GM19397 (cell line): ENCODE results near the gene MAF.

Experiments
- ATAC-seq: cut with Tn5 transposase; IDR thresholded peaks from one replicate; pipeline ENCODE4 v1.9.1; 2021; ENCODE audit warnings: mild to moderate bottlenecking, moderate library complexity; ENCODE audit not compliant: unreplicated experiment

Gene MAF

DNA sequence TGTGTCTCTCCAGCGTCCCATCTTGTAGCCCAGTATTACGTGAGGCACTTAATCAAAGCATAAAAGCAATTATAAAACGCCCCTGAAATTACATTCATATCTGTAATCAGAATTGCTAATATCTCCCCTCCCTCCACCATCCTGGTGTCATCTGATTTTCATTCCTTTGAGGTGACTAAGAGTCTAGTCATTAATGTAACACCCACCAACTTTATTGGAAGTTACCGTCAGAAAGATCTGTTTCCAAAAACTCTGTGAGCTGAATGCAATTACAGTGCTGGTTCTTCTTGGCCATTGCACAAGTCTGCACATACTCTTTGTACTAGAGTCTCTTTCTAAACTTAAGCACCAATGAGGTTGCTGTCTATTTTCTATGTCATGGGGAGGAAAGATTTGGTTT is 12.5 kb upstream of the MAF start:
- ATAC-seq: no peak

DNA sequence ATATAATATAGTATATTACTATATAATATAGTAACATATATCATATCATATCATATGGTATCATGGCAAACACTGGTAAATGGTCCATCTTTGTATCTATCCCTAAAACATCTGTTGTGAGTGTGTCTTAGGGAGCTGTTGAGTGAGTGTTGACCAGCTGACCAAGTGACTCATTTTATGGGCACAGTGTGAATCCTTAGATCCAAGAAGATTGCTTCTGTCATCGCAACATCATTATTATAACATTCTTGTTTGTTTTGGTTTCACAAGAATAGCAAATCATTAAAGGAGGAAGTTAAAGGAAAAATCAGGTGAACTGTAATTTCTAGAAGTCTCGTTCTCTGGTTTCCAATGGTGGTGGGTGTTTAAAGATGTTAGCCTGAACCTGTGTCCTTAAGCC is 11.7 kb upstream of the MAF start:
- no peak for ATAC-seq

DNA sequence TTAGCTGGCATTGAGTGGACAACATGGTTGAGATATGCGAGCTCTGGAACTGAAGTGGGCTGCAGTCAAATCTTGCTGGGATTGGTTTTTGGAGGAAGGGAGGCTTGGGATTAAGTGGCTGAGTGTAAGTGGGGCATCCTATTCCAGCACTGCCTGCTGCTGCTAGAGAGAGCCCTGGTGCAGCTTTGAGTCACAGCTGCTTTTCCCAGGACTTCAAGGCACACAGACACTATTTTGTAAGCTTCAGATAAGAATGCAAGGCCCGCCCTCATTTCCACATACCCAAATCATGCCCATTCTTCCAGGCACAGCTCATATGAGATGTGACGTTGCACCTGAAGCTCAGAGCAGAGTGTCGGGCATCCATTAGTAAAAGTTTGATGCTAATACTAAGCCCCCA is 10.2 kb upstream of the MAF start:
- ATAC-seq: no peak

GRCh38 chr16:79609861-79610260 is 9.3 kb upstream of the MAF start:
- ATAC-seq: no peak

GRCh38 chr16:79608976-79609375 is 8.4 kb upstream of the MAF start:
- no peak for ATAC-seq

- no peak for ATAC-seq
These were observed 7.0 kb upstream of the MAF start for GRCh38 chr16:79607587-79607986.

GRCh38 chr16:79605999-79606398 is 5.5 kb upstream of the MAF start:
- ATAC-seq: peak; percentile 55

GRCh38 chr16:79603055-79603454 is 2.5 kb upstream of the MAF start:
- ATAC-seq: no peak

- ATAC-seq: no peak
These were observed 2.1 kb upstream of the MAF start for GRCh38 chr16:79602628-79603014.

- no peak for ATAC-seq
These were observed 1.5 kb upstream of the MAF start for GRCh38 chr16:79601931-79602627.

- no peak for ATAC-seq
These were observed 774 bp upstream of the MAF start for GRCh38 chr16:79601092-79601930.

DNA sequence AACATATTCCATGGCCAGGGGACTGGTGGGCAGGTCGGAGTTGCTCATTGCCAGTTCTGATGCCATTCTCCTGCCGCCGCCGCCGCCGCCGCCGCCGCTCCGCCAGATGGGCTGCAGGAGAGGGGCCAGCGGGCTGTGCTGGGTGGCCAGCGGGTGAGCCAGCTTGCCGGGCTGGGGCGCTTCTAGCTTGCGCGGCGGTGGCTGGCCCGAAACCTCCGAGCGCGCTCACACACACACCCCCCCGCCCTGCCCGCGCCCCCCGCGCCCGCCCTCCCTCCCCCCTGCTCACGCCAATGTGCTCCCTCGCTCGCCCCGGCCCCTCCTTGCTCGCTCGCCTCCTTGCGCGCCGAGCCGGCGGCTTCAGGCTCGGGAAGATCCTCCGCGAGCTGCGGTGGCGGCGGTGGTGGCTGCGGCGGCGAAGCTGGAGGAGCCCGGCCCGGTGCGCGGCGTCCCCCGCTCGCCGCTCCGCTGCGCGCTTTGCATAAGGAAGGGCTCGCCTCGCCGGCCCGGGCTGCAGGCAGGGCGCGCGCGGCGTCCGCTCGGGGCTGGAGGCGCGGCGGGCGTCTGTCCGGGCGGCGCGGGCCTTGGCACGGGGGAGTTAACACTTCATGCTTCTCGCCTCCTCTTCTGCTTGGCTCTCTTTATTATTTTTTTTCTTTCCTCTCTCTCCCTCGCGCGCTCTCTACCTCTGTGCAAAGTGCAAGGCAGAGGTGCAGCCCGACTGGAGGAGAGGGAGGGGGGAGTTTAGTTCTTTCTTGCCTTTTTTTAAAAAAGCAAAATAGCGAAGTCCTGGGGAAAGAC is 500 bp downstream of the MAF start:
- ATAC-seq: peak; percentile 47

- ATAC-seq: no peak
These were observed 1.2 kb downstream of the MAF start for GRCh38 chr16:79599256-79599836.

- ATAC-seq: no peak
These were observed 2.0 kb downstream of the MAF start for GRCh38 chr16:79598348-79599181.

DNA sequence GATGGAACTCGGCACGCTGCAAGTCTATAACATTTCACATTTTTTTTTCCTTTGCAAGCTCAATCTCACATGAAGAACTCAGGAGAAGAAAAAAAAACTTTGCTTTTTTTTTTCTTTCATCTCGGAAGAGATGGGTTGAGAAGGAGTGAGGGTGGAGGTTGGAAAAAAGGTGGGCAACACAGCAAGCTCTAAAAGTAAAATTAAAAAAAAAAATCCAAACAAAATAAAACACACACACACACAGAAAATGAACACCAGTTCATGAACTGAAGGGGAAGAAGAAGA is 2.5 kb downstream of the MAF start:
- ATAC-seq: no peak

GRCh38 chr16:79597277-79598062 is 3.1 kb downstream of the MAF start:
- no peak for ATAC-seq

GRCh38 chr16:79595931-79596450 is 4.5 kb downstream of the MAF start:
- ATAC-seq: no peak

DNA sequence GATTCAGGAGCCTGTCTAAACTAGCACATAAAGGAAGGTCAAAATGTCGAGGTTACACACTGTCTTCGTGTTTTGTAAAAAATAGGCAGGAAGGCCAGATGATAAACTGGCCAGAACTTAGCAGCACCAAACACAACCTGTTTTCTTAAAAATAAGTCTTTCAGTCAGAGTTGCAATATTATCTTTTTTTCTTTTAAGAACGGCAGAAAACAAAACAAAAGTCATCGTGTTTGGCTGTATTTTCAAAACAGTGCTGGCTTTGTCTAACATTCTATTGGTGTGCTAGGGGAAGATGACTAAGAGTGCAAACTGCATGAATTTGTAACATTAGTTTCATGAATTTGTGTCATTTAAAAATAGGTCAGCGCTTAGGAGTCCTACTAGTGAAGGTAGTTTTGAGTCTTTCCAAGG is 5.3 kb downstream of the MAF start:
- ATAC-seq: no peak

- no peak for ATAC-seq
These were observed 6.8 kb downstream of the MAF start for GRCh38 chr16:79593754-79594153.
